HCT116 (cell line): Measurements from ENCODE around the gene FKBP5. TPM values are rescaled to one million over a fixed set of nuclear protein-coding genes. Genes with fewer than 3 reads are reported as not detected.

Source experiments
- ATAC-seq: fragments of 200-7000 bp; cut with Tn5 transposase; 2 replicates; pipeline ENCODE4 v1.9.1; 2020; ENCODE audit warnings: mild to moderate bottlenecking, moderate library complexity
- BruUV-seq: library from RNA; stranded (reverse); fragments of 400-500 nt; replicated peaks from 2 replicates; lab custom pipeline; 2021; lab: Mats Ljungman, UMichigan
- CTCF ChIA-PET: fragments of 300-600 bp; sonication (Branson Sonifier 250); formaldehyde crosslinking; loops from one replicate; lab custom pipeline; 2021; ENCODE audit warnings: antibody characterized with exemption; lab: Charles Lee
- POLR2A ChIA-PET: fragments of 300-600, 350-600 bp; sonication (Branson Sonifier 250); formaldehyde crosslinking; loops from one replicate; lab custom pipeline; 2021; ENCODE audit warnings: antibody characterized with exemption; lab: Charles Lee
- RAD21 ChIA-PET, 2 experiments: fragments of 300-600 bp; sonication (Branson Sonifier 250); formaldehyde crosslinking; loops; one replicate each; lab custom pipeline; 2023; ENCODE audit warnings: low total read pairs in 2 of 2; ENCODE audit not compliant: uncharacterized antibody in 2 of 2, unreplicated experiment in 2 of 2, low non-redundant PET in 1 of 2; lab: Charles Lee
- DNase-seq: peaks from one replicate; pipeline ENCODE4 v3.0.0-alpha.2; 2010; ENCODE audit warnings: low read depth, low spot score
- H2AFZ ChIP-seq: fragments of 200-600 bp; shearing (Covaris generic), sonication (generic); 2 replicates; pipeline ENCODE4 v1.6.1; 2017; ENCODE audit warnings: low read depth, mixed run types, mixed read lengths, antibody characterized with exemption, low read length; ENCODE audit not compliant: poor library complexity, severe bottlenecking
- H3K27ac ChIP-seq: 2 replicates; pipeline ENCODE4 v1.5.1; 2012; ENCODE audit warnings: low read depth, low read length
- H3K27me3 ChIP-seq: fragments of 200-600 bp; sonication (generic); 2 replicates; pipeline ENCODE4 v1.6.1; 2016; ENCODE audit warnings: mixed run types, low read length, mixed read lengths; ENCODE audit not compliant: insufficient read depth
- H3K36me3 ChIP-seq, 2 experiments: fragments of 200-500 bp in 1 of 2; fragments of 200-600 bp in 1 of 2; sonication (Bioruptor generic) in 1 of 2; sonication (generic) in 1 of 2; 2 replicates each; pipeline versions ENCODE4 v1.5.1 to v1.6.1; 2014 to 2016; ENCODE audit warnings: low read length in 2 of 2, inconsistent platforms in 1 of 2, mixed read lengths in 1 of 2, mixed run types in 1 of 2; ENCODE audit not compliant: insufficient read depth in 2 of 2, control insufficient read depth in 1 of 2
- H3K4me1 ChIP-seq, 2 experiments: fragments of 200-600 bp in 1 of 2; sonication (generic) in 1 of 2; 2 replicates each; pipeline versions ENCODE4 v1.5.1 to v1.6.1; 2012 to 2017; ENCODE audit warnings: low read length in 2 of 2, inconsistent platforms in 1 of 2, mild to moderate bottlenecking in 1 of 2, mixed read lengths in 1 of 2, mixed run types in 1 of 2, moderate library complexity in 1 of 2; ENCODE audit not compliant: insufficient read depth in 2 of 2, control insufficient read depth in 1 of 2
- H3K4me2 ChIP-seq: fragments of 200-600 bp; sonication (generic); 2 replicates; pipeline ENCODE4 v1.6.1; 2017; ENCODE audit warnings: mixed run types, low read length, mixed read lengths
- H3K4me3 ChIP-seq, 2 experiments: fragments of 200-600 bp in 1 of 2; sonication (generic) in 1 of 2; replicated peaks in 1 of 2; 2 replicates each; pipeline ENCODE4 v1.5.1; 2011 to 2016; ENCODE audit warnings: low read length in 2 of 2, control low read depth in 1 of 2, low read depth in 1 of 2, mild to moderate bottlenecking in 1 of 2, mixed read lengths in 1 of 2, mixed run types in 1 of 2
- H3K79me2 ChIP-seq: fragments of 200-600 bp; sonication (generic); 2 replicates; pipeline ENCODE4 v1.6.1; 2017; ENCODE audit warnings: mild to moderate bottlenecking, mixed run types, low read length, moderate library complexity, mixed read lengths; ENCODE audit not compliant: insufficient read depth
- H3K9ac ChIP-seq: fragments of 200-600 bp; sonication (generic); 2 replicates; pipeline ENCODE4 v1.6.1; 2016; ENCODE audit warnings: low read length, mixed read lengths
- H3K9me2 ChIP-seq: fragments of 200-600 bp; sonication (generic), shearing (Covaris generic); 2 replicates; pipeline ENCODE4 v1.6.1; 2017; ENCODE audit warnings: mixed run types, mild to moderate bottlenecking, moderate library complexity; ENCODE audit not compliant: insufficient read depth
- H3K9me3 ChIP-seq, 2 experiments: fragments of 200-500 bp in 1 of 2; fragments of 200-600 bp in 1 of 2; sonication (Bioruptor generic) in 1 of 2; sonication (generic) in 1 of 2; 2 replicates each; pipeline ENCODE4 v1.6.1; 2014 to 2017; ENCODE audit warnings: low read length in 2 of 2, mixed read lengths in 2 of 2, inconsistent platforms in 1 of 2, low read depth in 1 of 2, mild to moderate bottlenecking in 1 of 2, mixed run types in 1 of 2, moderate library complexity in 1 of 2; ENCODE audit not compliant: control insufficient read depth in 1 of 2, insufficient read depth in 1 of 2
- H4K20me1 ChIP-seq: fragments of 200-600 bp; sonication (generic), shearing (Covaris generic); 2 replicates; pipeline ENCODE4 v1.6.1; 2017; ENCODE audit warnings: mixed run types, mild to moderate bottlenecking, moderate library complexity; ENCODE audit not compliant: insufficient read depth
- ATF3 ChIP-seq: IDR thresholded peaks from 2 replicates; pipeline ENCODE4 v1.6.1; 2012
- CBX3 ChIP-seq: IDR thresholded peaks from 2 replicates; pipeline ENCODE4 v1.6.1; 2012; ENCODE audit warnings: low read depth
- CEBPB ChIP-seq: IDR thresholded peaks from 2 replicates; pipeline ENCODE4 v1.6.1; 2012; ENCODE audit warnings: low read depth
- CTCF ChIP-seq, 3 experiments: fragments of 200-600 bp in 1 of 3; sonication (generic) in 1 of 3; IDR thresholded peaks in 2 of 3; conservative IDR thresholded peaks in 1 of 3; 2 replicates each; pipeline ENCODE4 v1.5.1; 2012 to 2017; ENCODE audit warnings: low read depth in 2 of 3, low read length in 2 of 3, antibody characterized with exemption in 1 of 3, borderline replicate concordance in 1 of 3, control low read depth in 1 of 3, mild to moderate bottlenecking in 1 of 3, mixed read lengths in 1 of 3, mixed run types in 1 of 3, moderate library complexity in 1 of 3; ENCODE audit not compliant: insufficient read depth in 1 of 3
- EGR1 ChIP-seq: IDR thresholded peaks from 2 replicates; pipeline ENCODE4 v1.6.1; 2012; ENCODE audit warnings: low read depth
- ELF1 ChIP-seq: IDR thresholded peaks from 2 replicates; pipeline ENCODE4 v1.6.1; 2012; ENCODE audit warnings: low read depth, borderline replicate concordance
- EZH2 ChIP-seq: fragments of 200-600 bp; sonication (generic); IDR thresholded peaks from 2 replicates; pipeline ENCODE4 v1.6.1; 2017; ENCODE audit warnings: antibody characterized with exemption, mixed run types
- EZH2phosphoT487 ChIP-seq: fragments of 200-600 bp; IDR thresholded peaks from 2 replicates; pipeline ENCODE4 v1.6.1; 2018; ENCODE audit warnings: antibody characterized with exemption, borderline replicate concordance
- FOSL1 ChIP-seq: IDR thresholded peaks from 2 replicates; pipeline ENCODE4 v1.6.1; 2012; ENCODE audit warnings: low read depth
- MAX ChIP-seq: IDR thresholded peaks from 2 replicates; pipeline ENCODE4 v1.6.1; 2012
- POLR2A ChIP-seq: IDR thresholded peaks from 2 replicates; pipeline ENCODE4 v1.7.0; 2011; ENCODE audit warnings: borderline replicate concordance; ENCODE audit not compliant: insufficient read depth, insufficient read length; ENCODE audit errors: extremely low read depth
- POLR2AphosphoS5 ChIP-seq: IDR thresholded peaks from 2 replicates; pipeline ENCODE4 v1.6.1; 2011; ENCODE audit warnings: mild to moderate bottlenecking, low read depth, low read length, moderate library complexity
- RAD21 ChIP-seq: IDR thresholded peaks from 2 replicates; pipeline ENCODE4 v1.6.1; 2012; ENCODE audit warnings: low read depth, mild to moderate bottlenecking
- SIN3A ChIP-seq: IDR thresholded peaks from 2 replicates; pipeline ENCODE4 v1.6.1; 2012; ENCODE audit warnings: low read depth
- SP1 ChIP-seq: IDR thresholded peaks from 2 replicates; pipeline ENCODE4 v1.6.1; 2012; ENCODE audit warnings: low read depth
- SRF ChIP-seq: IDR thresholded peaks from 2 replicates; pipeline ENCODE4 v1.6.1; 2012; ENCODE audit warnings: low read depth
- TCF7L2 ChIP-seq: IDR thresholded peaks from 2 replicates; pipeline ENCODE4 v1.7.0; 2011; ENCODE audit warnings: borderline replicate concordance, inconsistent platforms; ENCODE audit not compliant: insufficient read depth, insufficient read length; ENCODE audit errors: extremely low read depth
- ZBTB33 ChIP-seq: IDR thresholded peaks from 2 replicates; pipeline ENCODE4 v1.6.1; 2011; ENCODE audit warnings: mild to moderate bottlenecking, low read length, moderate library complexity; ENCODE audit not compliant: insufficient replicate concordance; ENCODE audit errors: extremely low read depth
- ZFX ChIP-seq: fragments of 450-650 bp; IDR thresholded peaks from 2 replicates; pipeline ENCODE4 v1.6.1; 2017
- ZNF274 ChIP-seq: fragments of 200-500 bp; sonication (Bioruptor generic); IDR thresholded peaks from 2 replicates; pipeline ENCODE4 v1.6.1; 2014; ENCODE audit warnings: mild to moderate bottlenecking, low read depth, low read length, inconsistent platforms
- intact Hi-C: fragments of 100-400 bp; cut with micrococcal nuclease; formaldehyde crosslinking; loops from 2 replicates; pipeline ENCODE4 v1.10.0; 2022
- total RNA-seq: library from RNA; stranded (reverse); gene quantifications from one replicate; pipeline ENCODE4 v1.2.1, GENCODE V29; 2021; ENCODE audit not compliant: unreplicated experiment

FKBP5 gene
- total RNA-seq, 1 experiment from 2014 or later, result 50.3 TPM

GRCh38 chr6:35558571-35558970, 130.1 kb downstream of the FKBP5 start:
- no peak for ATAC-seq
- RAD21 ChIA-PET, result no interaction called here
- H2AFZ ChIP-seq, result no peak overlapping the region
- TF ChIP-seq POLR2A (no peak), TCF7L2 (no peak), EGR1 (no peak), SP1 (no peak), ELF1 (no peak), SRF (no peak), MAX (no peak), CBX3 (no peak), ATF3 (no peak), SIN3A (no peak), ZBTB33 (no peak), POLR2AphosphoS5 (no peak), FOSL1 (no peak), CTCF (IDR thresholded peaks at IDR 0.05 in 2 of 3, conservative IDR thresholded peaks at IDR 0.05 in 1 of 3; ENCODE audit: borderline replicate concordance in 1 of 3, insufficient read depth in 1 of 3, low read depth in 2 of 3, low read length in 2 of 3) (no peak), EZH2phosphoT487 (no peak), RAD21 (no peak), EZH2 (no peak), CEBPB (no peak), ZNF274 (no peak), ZFX (no peak)
- BruUV-seq, result no TSS peak
- H3K27me3 ChIP-seq, result 0 out of 2 replicates have a peak, but pooled peaks cover 4% of the 10 kb centered on the region
- no peaks in the 10 kb centered on the region for H3K79me2 ChIP-seq
- H3K9me3 ChIP-seq, result no peaks in the 10 kb centered on the region
- POLR2A ChIA-PET, result no interaction called here
- H4K20me1 ChIP-seq, result no peaks in the 10 kb centered on the region
- no peak overlapping the region for H3K4me3 ChIP-seq
- no peak overlapping the region for H3K27ac ChIP-seq
- intact Hi-C loops, result no loop called here
- CTCF ChIA-PET, result interaction anchor here (0.8 to 1.6 kb wide), 2 partner anchors 11 to 177 kb away, joined by 3 to 5 read pairs; no protein-coding TSS in a partner anchor
- no peak overlapping the region for H3K9ac ChIP-seq
- no peaks in the 10 kb centered on the region for H3K9me2 ChIP-seq
- no peak for DNase-seq
- H3K4me1 ChIP-seq, result no peaks in the 10 kb centered on the region
- no peaks in the 10 kb centered on the region for H3K36me3 ChIP-seq
- H3K4me2 ChIP-seq, result no peak overlapping the region
